Putamen (tissue), 1 donor: ENCODE results near the gene FAM117B.
A peak's percentile ranks its signal among the peaks of the same experiment; 100 is the strongest.
"Not testable (repeated sequence)": the region's sequence is repeated elsewhere in the genome, so short reads cannot be mapped to it uniquely, and the experiment has no call there.

Experiments used
- DNase-seq: peaks from one replicate; pipeline ENCODE4 v3.0.0-alpha.2; 2016; ENCODE audit warnings: low spot score

Gene FAM117B

GRCh38 chr2:202703091-202703490 lies 68.3 kb downstream of the FAM117B start:
- no peak for DNase-seq

DNA sequence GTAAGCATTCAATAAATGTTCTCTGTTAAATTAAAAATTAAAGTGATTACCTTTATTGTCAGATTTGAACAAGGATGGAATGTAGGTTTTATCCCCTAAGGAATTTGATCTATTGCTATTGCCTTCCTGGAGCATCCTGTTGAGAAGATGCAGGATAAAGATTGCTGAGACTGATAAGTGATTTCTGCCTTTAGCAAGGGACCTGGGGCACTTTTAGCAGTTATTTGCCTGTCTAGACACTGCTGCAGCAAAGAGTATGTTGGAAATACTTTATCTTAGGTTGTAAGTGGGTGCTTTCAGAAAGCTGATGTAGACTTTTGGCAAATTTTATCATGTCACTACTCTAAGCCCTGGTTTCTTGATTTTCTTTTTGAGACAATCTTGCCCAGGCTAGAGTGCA lies 69.5 kb downstream of the FAM117B start:
- DNase-seq, result no peak

DNA sequence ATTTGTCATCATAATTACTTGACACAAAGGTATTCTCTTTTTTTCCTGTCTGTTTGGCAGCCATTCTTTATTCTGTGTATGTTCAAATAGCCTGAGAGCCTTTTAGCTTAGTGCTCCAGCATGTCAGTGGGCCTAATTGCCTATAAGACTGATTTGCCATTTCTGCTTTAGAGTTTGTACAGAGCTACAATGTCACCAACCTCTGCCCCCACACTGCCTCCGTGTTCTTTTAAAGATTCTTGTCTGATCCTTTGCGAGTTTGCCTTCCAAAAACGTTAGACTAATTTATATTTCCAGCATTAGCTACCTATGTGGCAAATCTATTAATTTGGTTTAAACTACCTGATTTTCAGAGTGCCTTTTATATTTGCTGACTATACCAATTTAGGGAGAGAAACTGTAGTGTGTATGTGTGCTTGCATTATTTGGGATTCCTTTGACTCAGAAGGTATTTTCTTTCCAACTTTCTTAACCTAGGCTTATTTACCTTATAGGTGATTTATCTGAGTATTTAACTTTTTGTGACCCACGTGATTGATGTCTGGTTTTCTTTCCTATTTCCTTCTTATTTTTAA lies 70.8 kb downstream of the FAM117B start:
- peak; percentile 49 for DNase-seq

- DNase-seq, result not testable (repeated sequence)
Observed at GRCh38 chr2:202714971-202715935, 80.5 kb downstream of the FAM117B start.

- DNase-seq, result no peak
Observed at GRCh38 chr2:202716114-202716718, 81.4 kb downstream of the FAM117B start.

DNA sequence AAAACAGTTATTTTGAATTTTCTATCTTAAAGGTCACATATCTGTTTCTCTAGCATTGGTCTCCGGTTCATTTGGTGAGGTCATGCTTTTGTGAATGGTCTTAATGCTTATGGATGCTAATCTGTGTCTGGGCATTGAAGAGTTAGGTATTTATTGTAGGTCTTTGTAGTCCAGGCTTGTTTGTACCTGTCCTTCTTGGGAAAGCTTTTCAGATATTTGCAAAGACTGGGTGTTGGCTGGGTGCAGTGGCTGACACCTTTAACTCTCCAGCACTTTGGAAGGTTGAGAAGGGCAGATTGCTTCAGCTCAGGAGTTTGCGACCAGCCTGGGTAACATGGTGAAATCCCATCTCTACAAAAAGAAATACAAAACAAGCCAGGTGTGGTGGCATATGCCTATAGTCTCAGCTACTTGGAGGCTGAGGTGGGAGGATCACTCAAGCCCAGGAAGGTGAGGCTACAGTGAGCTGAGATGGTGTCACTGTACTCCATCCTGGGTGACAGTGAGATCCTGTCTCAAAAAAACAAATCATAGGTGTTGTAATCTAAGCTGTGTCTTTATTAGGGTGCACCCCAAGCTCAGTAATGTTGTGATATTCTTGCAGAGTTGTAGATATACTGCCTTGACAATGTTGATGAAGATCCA lies 82.3 kb downstream of the FAM117B start:
- no peak for DNase-seq

GRCh38 chr2:202717598-202718310 lies 83.0 kb downstream of the FAM117B start:
- no peak for DNase-seq

DNA sequence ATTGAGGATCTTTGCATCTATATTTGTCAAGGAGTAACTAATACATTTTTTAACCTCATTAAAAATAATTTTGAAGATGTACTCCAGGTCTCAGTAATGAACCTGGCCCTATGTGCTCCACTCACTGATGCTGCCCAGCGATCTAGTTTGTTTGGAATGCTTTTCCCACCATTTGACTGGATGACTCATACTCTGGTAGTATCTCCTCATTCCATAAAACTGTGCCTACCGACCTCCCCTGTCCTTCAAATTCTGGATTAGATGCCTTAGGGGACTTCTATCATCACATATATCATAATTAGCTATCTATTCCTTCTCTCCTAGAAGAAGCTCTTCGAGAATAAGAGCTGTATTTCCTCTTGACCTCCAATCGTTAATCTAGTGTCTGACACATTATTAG lies 83.8 kb downstream of the FAM117B start:
- DNase-seq, result no peak

GRCh38 chr2:202720226-202720625 lies 85.5 kb downstream of the FAM117B start:
- no peak for DNase-seq

- DNase-seq, result no peak
Observed at GRCh38 chr2:202721621-202722020, 86.9 kb downstream of the FAM117B start.

GRCh38 chr2:202723746-202724145 lies 89.0 kb downstream of the FAM117B start:
- no peak for DNase-seq

- DNase-seq, result no peak
Observed at GRCh38 chr2:202726070-202726469, 91.3 kb downstream of the FAM117B start.

GRCh38 chr2:202736826-202737225 lies 102.1 kb downstream of the FAM117B start:
- DNase-seq, result no peak

DNA sequence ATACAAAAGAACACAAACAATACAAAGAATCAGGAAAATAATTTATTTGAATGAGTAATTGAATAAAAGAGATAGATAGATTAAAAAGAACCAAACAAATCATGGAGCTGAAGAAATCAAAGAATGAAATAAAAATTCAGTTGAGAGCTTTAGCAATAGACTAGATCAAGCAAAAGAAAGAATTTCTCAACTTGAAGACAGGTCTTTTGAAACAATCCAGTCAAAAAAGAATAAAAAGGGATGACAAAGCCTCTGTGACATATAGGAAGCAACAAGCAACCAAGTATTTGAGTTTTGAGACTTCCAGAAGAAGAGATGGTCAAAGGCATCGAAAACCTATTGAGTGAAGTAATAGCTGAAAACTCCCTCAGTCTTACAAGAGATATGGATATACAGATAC lies 108.8 kb downstream of the FAM117B start:
- DNase-seq, result no peak

GRCh38 chr2:202749477-202749876 lies 114.7 kb downstream of the FAM117B start:
- DNase-seq, result no peak

- DNase-seq, result no peak
Observed at GRCh38 chr2:202750763-202751427, 116.1 kb downstream of the FAM117B start.

GRCh38 chr2:202752071-202752470 lies 117.3 kb downstream of the FAM117B start:
- DNase-seq, result no peak

- peak; percentile 2 for DNase-seq
Observed at GRCh38 chr2:202754936-202755335, 120.2 kb downstream of the FAM117B start.

DNA sequence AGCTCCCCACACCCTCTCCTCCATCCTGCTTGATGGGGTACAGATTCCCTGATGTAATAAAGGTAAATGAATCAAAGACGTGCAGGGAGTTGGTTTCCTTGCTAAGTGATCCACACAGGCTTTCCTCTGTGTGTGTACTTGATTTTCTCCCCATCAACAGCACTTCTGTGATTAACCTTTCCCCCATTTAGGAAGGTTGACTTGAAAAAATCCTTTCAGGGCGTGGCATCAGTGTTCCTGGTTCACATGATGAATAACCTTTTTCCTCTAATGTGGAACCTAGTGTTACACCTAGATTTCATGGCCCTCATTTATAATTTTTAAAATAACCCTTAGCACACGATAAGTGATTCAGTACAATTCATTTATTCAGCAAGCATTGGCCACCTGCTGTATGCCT lies 121.8 kb downstream of the FAM117B start:
- no peak for DNase-seq

DNA sequence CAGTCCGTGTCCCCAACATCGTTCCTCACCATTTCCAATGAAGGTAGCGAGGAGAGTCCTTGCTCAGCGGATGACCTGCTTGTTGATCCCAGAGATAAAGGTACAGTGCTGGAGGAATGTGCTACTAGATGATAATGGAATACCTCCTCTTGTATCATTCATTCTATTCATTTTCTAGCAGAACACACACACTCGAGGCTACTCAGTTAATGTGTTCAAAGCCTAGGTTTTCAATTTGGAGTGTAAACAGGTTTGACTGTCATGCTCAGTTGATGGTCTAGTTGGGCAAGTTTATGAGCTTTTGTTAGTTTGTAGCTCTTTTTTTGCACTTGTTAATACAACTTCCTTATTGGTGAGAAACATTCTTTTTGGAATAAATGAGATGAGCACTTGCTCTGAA lies 122.6 kb downstream of the FAM117B start:
- no peak for DNase-seq

DNA sequence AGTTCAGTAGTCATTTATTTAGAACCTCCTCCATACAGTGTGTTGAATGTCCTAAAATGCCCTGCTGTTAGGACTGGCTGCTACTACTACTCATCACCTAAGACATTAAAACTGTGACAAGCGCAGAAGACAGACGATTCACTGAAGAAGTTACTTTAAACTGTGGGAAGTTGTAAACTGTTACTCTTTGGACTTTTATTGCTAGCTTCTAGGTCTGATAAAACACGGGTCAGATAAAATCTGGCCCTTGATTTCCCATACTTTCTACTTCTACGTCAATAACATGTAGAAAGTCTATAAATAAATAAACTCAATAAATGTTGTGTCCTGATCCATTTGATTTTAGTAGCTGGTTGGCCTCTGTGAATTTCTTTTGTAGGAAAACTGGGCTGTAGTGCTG lies 123.4 kb downstream of the FAM117B start:
- no peak for DNase-seq
